Measurements from ENCODE around the gene ADPRS. TPM values are rescaled to one million over a fixed set of nuclear protein-coding genes. Genes with fewer than 3 reads are reported as not detected.
A peak's percentile ranks its signal among the peaks of the same experiment; 100 is the strongest.

ADPRS gene
- total and polyA plus RNA-seq, 9 of the 15 experiments (the other 6 are each of a cell fraction or from before 2014, with no cell fraction given), result 5.9 to 40.0 (median 27.4) TPM

- BruUV-seq (replicated peaks), result no TSS peak
- intact Hi-C loops (cut with micrococcal nuclease) (no loop called here), in situ Hi-C loops (cut with MboI) (no loop called here)
- ATAC-seq (no peak), DNase-seq (ENCODE audit: extremely low read depth in 1 of 4, low spot score in 3 of 4) (no peak), FAIRE-seq (no peak)
- Histone ChIP-seq H3K79me2 (ENCODE audit: control insufficient read depth, insufficient read depth, low read length) (no peaks in the 10 kb centered on the region), H3K4me3 (no peak overlapping the region), H4K20me1 (replicated peaks; ENCODE audit: control insufficient read depth, insufficient read depth, low read length) (no peaks in the 10 kb centered on the region; the same call in 1 of the 2 replicates), H3K27ac (ENCODE audit: extremely low read depth, low read depth, low read length) (no peak overlapping the region), H3K36me3 (ENCODE audit: control insufficient read depth, insufficient read depth, low read length) (no peaks in the 10 kb centered on the region), H3K27me3 (ENCODE audit: control insufficient read depth in 2 of 2, insufficient read depth in 2 of 2, low read length in 2 of 2) (peaks cover 0 to 10% of the 10 kb centered on the region in 2 experiments; a peak in 1 of 5 replicates), H3K9ac (ENCODE audit: insufficient read depth in 1 of 2, low read depth in 2 of 2, low read length in 2 of 2) (no peak overlapping the region; a peak in 1 of 4 replicates), H3K9me3 (replicated peaks; ENCODE audit: control insufficient read depth, insufficient read depth, low read depth, low read length) (no peaks in the 10 kb centered on the region), H2AFZ (ENCODE audit: low read depth, low read length) (no peak overlapping the region), H3K9me1 (ENCODE audit: control insufficient read depth, insufficient read depth, low read length) (no peaks in the 10 kb centered on the region), H3K4me2 (ENCODE audit: insufficient read depth, low read length) (no peak overlapping the region), H3K4me1 (replicated peaks in 1 of 2; ENCODE audit: control insufficient read depth in 2 of 2, insufficient read depth in 2 of 2, low read length in 2 of 2) (peaks cover 4 to 39% of the 10 kb centered on the region in 2 experiments; a peak in 3 of 5 replicates)
- ChIA-PET CTCF (ENCODE audit: low intra/inter-chr PET ratio) (no interaction called here), POLR2A (interaction anchor here (1.2 kb wide), 1 partner anchor 10 kb away, joined by 4 read pairs; no protein-coding TSS in a partner anchor)
- WGBS (ENCODE audit: insufficient coverage, low coverage, missing lambda C conversion rate), result 22% methylated on average over 12 of the region's 12 CpGs
- TF ChIP-seq ZNF384 (IDR thresholded peaks at IDR 0.05; ENCODE audit: low read depth, low read length) (no peak), HCFC1 (IDR thresholded peaks at IDR 0.05; ENCODE audit: low read depth, low read length) (no peak), TGIF2 (CRISPR knock-in tag; IDR thresholded peaks at IDR 0.05) (0 out of 2 replicates have a peak, but pooled peaks have one; percentile 33), KDM1A (IDR thresholded peaks at IDR 0.05) (peak; percentile 71 to 77; a peak in 3 of 4 replicates), ESRRB (CRISPR knock-in tag; IDR thresholded peaks at IDR 0.05; ENCODE audit: borderline replicate concordance) (no peak), ZBTB7A (IDR thresholded peaks at IDR 0.05; ENCODE audit: borderline replicate concordance, control insufficient read depth, low read depth, low read length) (no peak), ZNF75A (CRISPR knock-in tag; IDR thresholded peaks at IDR 0.05) (no peak), TOE1 (IDR thresholded peaks at IDR 0.05; ENCODE audit: borderline replicate concordance) (no peak), TOE1 (CRISPR knock-in tag; IDR thresholded peaks at IDR 0.05; ENCODE audit: borderline replicate concordance, low read depth) (no peak), BCOR (IDR thresholded peaks at IDR 0.05) (peak; percentile 65), GTF2F1 (IDR thresholded peaks at IDR 0.05; ENCODE audit: low read depth, low read length) (no peak), ETS1 (conservative IDR thresholded peaks at IDR 0.05; ENCODE audit: control insufficient read depth, low read depth, low read length) (no peak), KLF13 (tag; IDR thresholded peaks at IDR 0.05; ENCODE audit: borderline replicate concordance, low read depth) (no peak), KAT7 (CRISPR knock-in tag; IDR thresholded peaks at IDR 0.05; ENCODE audit: borderline replicate concordance) (no peak), FOXP1 (CRISPR knock-in tag; IDR thresholded peaks at IDR 0.05) (no peak), CHCHD3 (CRISPR knock-in tag; IDR thresholded peaks at IDR 0.05) (no peak), TAF1 (IDR thresholded peaks at IDR 0.05; ENCODE audit: control insufficient read depth, extremely low read depth, insufficient read depth, low read length, severe bottlenecking) (no peak), ZNF274 (IDR thresholded peaks at IDR 0.05; ENCODE audit: borderline replicate concordance, low read depth, low read length) (no peak), PTRF (tag; IDR thresholded peaks at IDR 0.05) (no peak)
- TF ChIP-seq, protein P1, sequence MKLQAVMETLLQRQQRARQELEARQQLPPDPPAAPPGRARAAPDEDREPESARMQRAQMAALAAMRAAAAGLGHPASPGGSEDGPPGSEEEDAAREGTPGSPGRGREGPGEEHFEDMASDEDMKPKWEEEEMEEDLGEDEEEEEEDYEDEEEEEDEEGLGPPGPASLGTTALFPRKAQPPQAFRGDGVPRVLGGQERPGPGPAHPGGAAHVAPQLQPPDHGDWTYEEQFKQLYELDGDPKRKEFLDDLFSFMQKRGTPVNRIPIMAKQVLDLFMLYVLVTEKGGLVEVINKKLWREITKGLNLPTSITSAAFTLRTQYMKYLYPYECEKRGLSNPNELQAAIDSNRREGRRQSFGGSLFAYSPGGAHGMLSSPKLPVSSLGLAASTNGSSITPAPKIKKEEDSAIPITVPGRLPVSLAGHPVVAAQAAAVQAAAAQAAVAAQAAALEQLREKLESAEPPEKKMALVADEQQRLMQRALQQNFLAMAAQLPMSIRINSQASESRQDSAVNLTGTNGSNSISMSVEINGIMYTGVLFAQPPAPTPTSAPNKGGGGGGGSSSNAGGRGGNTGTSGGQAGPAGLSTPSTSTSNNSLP (IDR thresholded peaks at IDR 0.05; ENCODE audit: borderline replicate concordance, low read depth, low read length), result no peak
Observed at GRCh38 chr1:36122062-36123030, 33.7 kb downstream of the ADPRS start.
